Stimulated activated naive B cell treated with anti-CD40 and anti-IgM and Interleukin-4, amounts not matched to agents 10 μg/mL and 1 μg/mL and 100 μg/mL, for 72 hours (primary cell): Measurements from ENCODE around the gene TSSC4.

Experiments used
- ATAC-seq, 2 donors: fragments of 150-1000 bp; cut with Tn5 transposase; replicated peaks; 2 replicates each; pipeline ENCODE4 v1.10.0; 2021; ENCODE audit warnings: moderate library complexity in 1 of 2
- DNase-seq: peaks from one replicate; pipeline ENCODE4 v3.0.0; 2021
- H3K27ac Mint-ChIP-seq: one replicate; pipeline ENCODE4 v1.8.0; 2022; ENCODE audit warnings: mild to moderate bottlenecking, mixed read lengths
- H3K27me3 Mint-ChIP-seq, 2 donors: one replicate each; pipeline ENCODE4 v1.8.0; 2022; ENCODE audit warnings: mixed read lengths in 2 of 2
- H3K36me3 Mint-ChIP-seq, 2 donors: one replicate each; pipeline ENCODE4 v1.8.0; 2022; ENCODE audit warnings: mixed read lengths in 2 of 2, mild to moderate bottlenecking in 1 of 2
- H3K4me1 Mint-ChIP-seq, 2 donors: one replicate each; pipeline ENCODE4 v1.8.0; 2022; ENCODE audit warnings: mixed read lengths in 2 of 2, mild to moderate bottlenecking in 1 of 2
- H3K4me3 Mint-ChIP-seq, 2 donors: one replicate each; pipeline ENCODE4 v1.8.0; 2022; ENCODE audit warnings: mild to moderate bottlenecking in 2 of 2, mixed read lengths in 2 of 2, moderate library complexity in 1 of 2
- H3K9me3 Mint-ChIP-seq, 2 donors: one replicate each; pipeline ENCODE4 v1.8.0; 2022; ENCODE audit warnings: mixed read lengths in 2 of 2, mild to moderate bottlenecking in 1 of 2

The TSSC4 gene

DNA sequence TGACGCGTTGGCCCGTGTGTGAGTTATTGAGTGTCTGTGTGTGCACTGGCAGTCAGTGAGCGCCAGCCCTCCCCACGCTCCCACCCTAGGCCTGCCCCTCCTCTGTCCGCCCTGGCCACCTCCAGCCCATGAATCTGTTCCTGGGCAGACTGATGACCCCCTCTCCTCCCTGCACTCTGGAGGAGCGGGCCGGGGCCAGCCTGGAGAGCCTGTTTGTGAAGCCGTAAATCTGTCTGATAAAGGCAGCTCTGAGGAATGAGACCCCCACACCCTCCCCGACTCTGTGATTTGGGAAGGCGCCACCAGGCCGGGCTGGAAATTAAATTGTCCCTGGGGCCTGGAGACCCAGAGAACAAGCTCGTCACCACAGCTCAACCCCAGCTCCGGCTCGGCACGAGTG, 8.6 kb downstream of the TSSC4 start:
- no peak for ATAC-seq
- no peak for DNase-seq
- Mint-ChIP-seq H3K27me3 (peaks cover 0 to 6% of the 10 kb centered on the region in 2 donors), H3K4me1 (peaks cover 0 to 4% of the 10 kb centered on the region in 2 donors), H3K4me3 (no peak overlapping the region), H3K27ac (no peak overlapping the region), H3K9me3 (no peaks in the 10 kb centered on the region), H3K36me3 (peaks cover 6 to 8% of the 10 kb centered on the region in 2 donors)

DNA sequence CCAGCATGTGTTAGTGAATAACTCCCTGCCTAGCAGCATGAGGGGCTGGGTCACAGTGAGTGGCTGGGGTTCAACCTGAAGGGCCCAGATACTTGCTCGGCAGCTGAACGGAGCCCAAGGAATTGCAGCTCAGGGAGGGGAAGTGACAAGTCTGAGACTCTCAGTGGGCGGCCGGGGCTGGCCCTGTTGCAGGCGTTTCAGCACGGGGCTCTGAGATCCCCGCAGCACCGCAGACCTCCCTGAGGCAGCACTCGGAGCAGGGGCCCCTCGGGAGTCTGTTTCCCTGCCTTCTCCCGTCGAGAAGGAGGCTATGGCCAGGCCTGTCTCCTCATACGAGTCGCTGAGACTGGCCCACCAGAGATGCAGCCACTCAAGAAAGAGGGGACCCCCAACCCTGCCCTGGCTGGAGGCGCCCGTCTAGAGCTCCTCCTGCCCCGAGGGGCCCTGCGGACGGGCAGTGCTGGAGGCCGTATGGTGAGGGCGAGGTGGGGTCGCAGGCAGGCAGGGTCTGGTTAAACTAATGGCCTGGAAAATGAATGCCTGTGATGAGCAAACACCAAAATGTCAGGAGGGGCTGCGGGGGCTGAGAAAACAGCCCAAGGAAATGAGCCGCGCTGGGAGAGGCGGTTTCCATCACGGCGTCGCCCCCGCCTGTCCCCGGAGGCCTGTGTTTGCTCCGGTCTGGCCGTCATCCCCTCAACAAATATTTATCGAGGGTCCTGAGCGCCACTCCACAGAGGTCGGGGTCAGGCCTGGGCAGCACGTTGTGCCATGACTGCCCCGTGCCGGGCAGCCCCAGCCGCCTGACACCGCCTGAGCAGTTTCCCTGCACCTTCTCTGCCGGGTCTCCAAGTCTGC, 9.3 kb downstream of the TSSC4 start:
- DNase-seq (no peak), ATAC-seq (no peak)
- Mint-ChIP-seq H3K27ac (no peak overlapping the region), H3K9me3 (no peaks in the 10 kb centered on the region), H3K4me1 (peaks cover 0 to 4% of the 10 kb centered on the region in 2 donors), H3K36me3 (peaks cover 3 to 4% of the 10 kb centered on the region in 2 donors), H3K27me3 (peaks cover 0 to 6% of the 10 kb centered on the region in 2 donors), H3K4me3 (no peak overlapping the region)

DNA sequence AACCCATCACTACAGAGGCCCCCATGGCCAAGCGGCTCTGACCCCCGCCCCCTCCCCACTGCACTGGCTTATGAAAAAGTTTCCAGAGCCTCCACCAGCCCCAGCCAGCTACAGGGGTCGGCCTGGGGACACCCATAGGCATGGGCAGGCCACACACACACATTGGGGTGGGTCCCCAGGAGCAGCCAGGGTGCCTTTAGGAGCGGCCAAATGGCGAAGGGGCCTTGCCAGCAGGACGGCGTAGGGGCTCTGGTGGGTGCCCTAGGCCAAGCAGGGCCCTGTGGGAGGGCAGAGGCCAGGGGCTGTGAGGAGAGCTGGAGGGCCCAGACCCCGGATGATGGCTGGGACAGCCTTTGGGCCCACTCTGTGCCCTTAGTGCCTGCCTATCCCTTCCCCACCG, 10.1 kb downstream of the TSSC4 start:
- H3K36me3 Mint-ChIP-seq: peaks cover under 1% of the 10 kb centered on the region in 2 donors
- H3K27me3 Mint-ChIP-seq: peaks cover 0 to 6% of the 10 kb centered on the region in 2 donors
- no peak for DNase-seq
- no peaks in the 10 kb centered on the region for H3K9me3 Mint-ChIP-seq
- no peak overlapping the region for H3K27ac Mint-ChIP-seq
- no peaks in the 10 kb centered on the region for H3K4me1 Mint-ChIP-seq
- no peak for ATAC-seq
- no peak overlapping the region for H3K4me3 Mint-ChIP-seq

DNA sequence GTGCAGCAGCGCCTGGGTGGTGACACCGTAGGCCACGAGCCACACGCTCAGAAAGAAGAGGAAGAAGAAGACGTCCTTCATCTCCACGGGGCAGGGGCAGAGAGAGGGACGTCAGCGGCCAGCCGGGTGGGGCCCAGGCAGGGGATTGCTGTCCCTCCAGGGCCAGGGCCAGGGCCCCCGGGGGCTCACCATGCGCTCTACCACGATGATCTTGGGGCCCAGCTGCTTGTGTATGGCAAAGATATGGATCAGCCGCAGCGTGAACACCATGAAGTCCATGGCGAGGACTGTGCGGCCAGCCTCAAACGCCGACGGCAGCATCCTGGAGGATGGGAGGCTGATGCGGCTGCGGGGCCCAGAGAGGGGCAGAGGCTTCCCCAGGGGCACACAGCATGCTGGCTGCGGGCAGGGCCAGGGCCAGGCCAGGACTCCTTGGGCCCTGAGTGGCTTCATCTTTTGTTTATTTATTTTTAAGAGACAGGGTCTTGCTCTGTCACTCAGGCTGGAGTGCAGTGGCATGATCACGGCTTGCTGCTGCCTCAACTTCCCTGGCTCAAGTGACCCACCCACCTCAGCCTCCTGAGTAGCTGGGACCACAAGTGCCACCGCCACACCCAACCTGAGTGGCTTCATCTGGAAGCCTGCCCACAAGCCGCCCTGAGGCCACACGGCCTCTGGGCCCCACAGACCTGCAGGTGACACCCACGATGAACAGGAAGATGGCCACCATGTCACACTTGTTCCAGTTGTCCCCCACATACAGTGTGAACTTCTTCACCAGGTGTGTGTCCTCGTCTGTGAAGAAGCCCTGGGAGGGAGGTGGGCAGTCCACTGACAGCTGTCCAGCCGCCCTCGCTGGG, 11.1 kb downstream of the TSSC4 start:
- H3K27ac Mint-ChIP-seq: no peak overlapping the region
- no peak for ATAC-seq
- peaks cover 0 to 6% of the 10 kb centered on the region in 2 donors for H3K27me3 Mint-ChIP-seq

DNA sequence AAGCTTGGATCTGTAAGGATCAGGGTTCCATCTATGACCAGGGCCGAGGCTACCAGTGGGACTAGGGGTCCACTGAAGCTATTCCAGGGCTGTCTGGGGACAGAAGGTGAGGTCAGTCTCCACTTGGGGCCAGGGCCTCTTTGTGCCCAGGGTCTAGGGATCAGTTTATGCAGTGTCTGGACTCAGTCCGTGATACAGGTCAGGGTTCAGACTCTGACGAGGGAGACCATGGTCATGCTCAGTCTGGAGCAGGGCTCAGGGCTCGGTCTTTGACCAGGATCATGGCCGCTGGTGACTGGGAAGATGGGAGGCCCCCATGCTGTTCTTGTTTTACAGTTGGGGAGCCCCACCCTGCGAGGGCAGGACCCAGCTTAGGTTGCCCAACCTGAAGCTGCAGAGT, 11.8 kb downstream of the TSSC4 start:
- Mint-ChIP-seq H3K27me3 (peaks cover 0 to 6% of the 10 kb centered on the region in 2 donors), H3K4me3 (no peak overlapping the region), H3K9me3 (no peaks in the 10 kb centered on the region), H3K27ac (no peak overlapping the region), H3K36me3 (no peaks in the 10 kb centered on the region), H3K4me1 (no peaks in the 10 kb centered on the region)
- ATAC-seq (no peak), DNase-seq (no peak)

More for the DNA sequence above, 11.1 kb downstream of the TSSC4 start:
- Mint-ChIP-seq H3K4me3 (no peak overlapping the region), H3K4me1 (no peaks in the 10 kb centered on the region), H3K36me3 (no peaks in the 10 kb centered on the region), H3K9me3 (no peaks in the 10 kb centered on the region)
- no peak for DNase-seq

DNA sequence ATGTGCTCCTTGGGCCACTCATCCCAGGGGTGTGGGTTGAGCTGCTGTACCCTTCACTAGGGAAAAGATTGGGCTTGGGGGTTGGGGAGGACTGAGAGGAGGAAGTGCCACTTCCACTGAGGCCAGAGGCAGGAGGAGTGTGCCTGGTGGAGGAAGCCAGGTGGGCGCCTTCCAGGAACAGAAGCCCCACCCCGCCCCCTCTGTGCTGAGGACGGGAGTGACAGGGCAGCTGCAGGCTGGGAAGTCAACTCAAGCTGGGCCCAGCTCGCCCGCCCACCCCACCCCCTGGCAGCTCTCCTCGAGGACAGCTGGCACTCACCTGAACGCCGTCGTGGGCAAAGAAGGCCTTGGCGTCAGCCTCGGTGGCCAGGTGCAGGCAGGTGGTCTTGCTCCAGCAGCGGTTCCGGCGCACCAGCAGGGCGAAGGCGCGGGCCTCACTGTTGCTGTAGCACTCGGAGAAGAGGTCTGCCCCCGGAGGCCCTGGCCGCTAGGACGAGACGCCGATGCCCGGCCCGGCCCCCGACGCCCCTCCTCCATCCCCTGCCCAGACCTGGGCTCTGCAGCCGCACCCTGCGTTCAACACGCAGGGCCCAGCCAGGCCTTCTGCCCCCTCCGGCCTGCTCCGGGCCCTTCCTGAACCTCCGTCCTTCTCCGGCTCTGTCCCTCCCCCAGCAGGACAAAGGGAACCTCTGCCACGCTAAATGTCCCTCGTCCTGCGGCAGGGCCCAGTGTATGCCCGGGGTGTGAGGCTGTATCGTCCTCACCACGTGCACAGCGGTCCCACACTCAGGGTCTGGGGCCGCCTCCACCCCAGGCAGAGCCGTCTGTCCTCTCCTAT, 13.4 kb downstream of the TSSC4 start:
- Mint-ChIP-seq H3K4me1 (no peaks in the 10 kb centered on the region), H3K4me3 (no peak overlapping the region), H3K36me3 (no peaks in the 10 kb centered on the region), H3K27ac (no peak overlapping the region), H3K9me3 (no peaks in the 10 kb centered on the region), H3K27me3 (peaks cover 0 to 6% of the 10 kb centered on the region in 2 donors)
- no peak for ATAC-seq
- DNase-seq: no peak

DNA sequence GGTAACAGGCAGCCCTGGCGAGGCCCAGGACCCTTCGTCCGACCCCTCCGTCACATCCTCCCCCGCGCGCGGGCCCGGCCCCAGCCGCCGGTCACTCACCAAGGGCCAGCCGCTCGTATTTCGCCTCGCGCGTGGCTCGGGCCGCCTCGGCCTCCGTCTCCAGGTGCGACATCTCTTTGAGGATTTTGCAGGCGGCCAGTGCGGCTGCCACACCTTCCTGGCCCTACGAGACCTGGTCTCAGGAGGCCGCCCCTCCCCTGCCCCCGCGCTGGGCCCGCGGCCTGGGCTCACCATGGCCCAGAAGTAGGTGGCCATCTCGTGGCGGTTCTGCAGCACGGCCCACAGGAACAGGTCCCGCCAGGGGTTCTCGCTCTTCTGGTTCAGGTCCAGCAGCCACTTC, 14.1 kb downstream of the TSSC4 start:
- peaks cover 0 to under 1% of the 10 kb centered on the region in 2 donors for H3K4me1 Mint-ChIP-seq
- no peak overlapping the region for H3K27ac Mint-ChIP-seq
- no peak overlapping the region for H3K4me3 Mint-ChIP-seq
- no peak for ATAC-seq
- H3K9me3 Mint-ChIP-seq: no peaks in the 10 kb centered on the region
- H3K27me3 Mint-ChIP-seq: peaks cover 0 to 6% of the 10 kb centered on the region in 2 donors
- no peak for DNase-seq
- H3K36me3 Mint-ChIP-seq: no peaks in the 10 kb centered on the region

DNA sequence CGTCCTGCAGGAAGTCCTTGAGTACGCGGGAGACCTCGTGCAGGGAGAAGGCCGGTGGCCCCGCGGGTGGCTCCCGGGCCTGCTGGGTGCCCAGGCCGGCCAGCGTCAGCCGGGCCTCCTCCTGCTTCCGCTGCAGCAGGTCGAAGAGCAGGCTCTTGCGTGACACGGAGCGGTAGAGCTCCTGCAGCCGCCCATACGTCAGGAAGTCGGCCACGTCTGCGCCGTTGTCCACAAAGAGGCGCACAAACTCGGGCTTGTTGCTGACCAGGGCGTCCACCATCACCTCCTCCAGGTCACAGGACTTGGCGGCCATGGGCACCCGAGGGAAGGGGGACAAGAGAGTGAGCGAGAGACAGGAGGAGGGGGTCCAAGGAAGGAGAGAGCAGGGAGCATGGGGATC, 14.6 kb downstream of the TSSC4 start:
- Mint-ChIP-seq H3K27ac (peak overlapping the region; percentile 51), H3K4me3 (no peak overlapping the region)

DNA sequence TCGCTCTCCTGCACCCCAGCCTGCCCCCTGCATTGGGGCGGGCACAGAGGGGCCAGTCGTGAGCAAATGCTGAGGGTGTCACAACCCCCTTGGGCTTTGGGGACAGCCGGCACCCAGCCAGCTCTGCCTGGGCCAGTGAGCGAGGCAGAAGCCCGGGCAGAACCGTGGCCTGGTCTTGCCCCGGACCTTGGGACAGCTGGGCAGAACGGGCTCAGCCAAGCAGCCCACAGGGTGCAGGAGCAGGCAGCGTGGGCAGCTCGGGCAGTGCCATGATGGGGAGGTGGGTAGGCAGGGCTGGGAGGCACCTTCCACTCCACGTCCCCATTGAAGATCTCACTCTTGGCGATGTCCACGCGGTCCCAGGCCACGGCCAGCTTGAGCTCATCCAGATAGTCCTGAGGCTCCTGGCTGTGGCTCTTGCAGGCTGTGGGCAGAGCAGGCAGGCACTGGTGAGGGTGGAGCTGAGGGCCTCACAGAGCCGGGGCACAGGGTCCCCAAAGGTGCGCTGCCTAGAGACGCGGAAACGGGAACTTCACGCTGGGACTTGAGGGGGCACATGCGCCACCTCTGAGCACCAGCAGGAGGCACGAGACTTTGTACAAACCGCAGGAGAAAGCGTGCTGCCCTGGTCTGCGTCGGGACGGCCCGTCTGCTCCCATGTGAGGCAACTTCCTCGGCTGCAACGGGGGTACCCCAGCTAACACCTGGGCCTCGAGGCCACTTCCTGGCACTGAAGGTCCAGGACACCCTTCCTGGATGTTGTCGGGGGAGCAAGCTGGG, 15.2 kb downstream of the TSSC4 start:
- H3K27me3 Mint-ChIP-seq: peaks cover 0 to 6% of the 10 kb centered on the region in 2 donors
- H3K4me3 Mint-ChIP-seq: no peak overlapping the region
- no peaks in the 10 kb centered on the region for H3K9me3 Mint-ChIP-seq
- no peaks in the 10 kb centered on the region for H3K36me3 Mint-ChIP-seq
- no peak for DNase-seq
- H3K4me1 Mint-ChIP-seq: peaks cover 2 to 10% of the 10 kb centered on the region in 2 donors
- no peak for ATAC-seq
- H3K27ac Mint-ChIP-seq: no peak overlapping the region

More for the DNA sequence above, 14.6 kb downstream of the TSSC4 start:
- H3K36me3 Mint-ChIP-seq: no peaks in the 10 kb centered on the region
- peaks cover 0 to 5% of the 10 kb centered on the region in 2 donors for H3K4me1 Mint-ChIP-seq
- no peaks in the 10 kb centered on the region for H3K9me3 Mint-ChIP-seq
- ATAC-seq (no peak), DNase-seq (no peak)
- H3K27me3 Mint-ChIP-seq: peaks cover 0 to 6% of the 10 kb centered on the region in 2 donors

DNA sequence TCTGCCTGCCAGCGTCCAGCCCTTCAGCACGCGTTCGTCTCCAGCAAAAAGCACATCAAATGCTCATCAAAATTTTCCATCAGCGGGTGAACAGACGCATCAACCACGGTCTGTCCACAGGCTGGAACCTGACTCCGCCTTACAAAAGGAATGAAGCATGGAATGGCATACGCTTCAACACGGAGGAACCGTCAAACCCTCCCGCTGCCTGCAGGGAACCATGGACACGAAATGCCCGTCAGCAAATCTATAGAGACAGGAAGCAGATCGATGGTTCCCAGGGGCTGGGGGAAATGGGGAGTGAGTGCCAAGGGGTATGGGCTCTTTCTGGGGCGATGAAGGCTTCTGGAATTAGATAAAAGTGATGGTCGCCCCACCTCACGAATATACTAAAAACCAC, 16.2 kb downstream of the TSSC4 start:
- peaks cover 0 to 4% of the 10 kb centered on the region in 2 donors for H3K27me3 Mint-ChIP-seq
- H3K4me3 Mint-ChIP-seq: no peak overlapping the region
- peaks cover 2 to 11% of the 10 kb centered on the region in 2 donors for H3K4me1 Mint-ChIP-seq
- ATAC-seq (no peak), DNase-seq (no peak)
- no peaks in the 10 kb centered on the region for H3K9me3 Mint-ChIP-seq
- no peaks in the 10 kb centered on the region for H3K36me3 Mint-ChIP-seq
- H3K27ac Mint-ChIP-seq: no peak overlapping the region

DNA sequence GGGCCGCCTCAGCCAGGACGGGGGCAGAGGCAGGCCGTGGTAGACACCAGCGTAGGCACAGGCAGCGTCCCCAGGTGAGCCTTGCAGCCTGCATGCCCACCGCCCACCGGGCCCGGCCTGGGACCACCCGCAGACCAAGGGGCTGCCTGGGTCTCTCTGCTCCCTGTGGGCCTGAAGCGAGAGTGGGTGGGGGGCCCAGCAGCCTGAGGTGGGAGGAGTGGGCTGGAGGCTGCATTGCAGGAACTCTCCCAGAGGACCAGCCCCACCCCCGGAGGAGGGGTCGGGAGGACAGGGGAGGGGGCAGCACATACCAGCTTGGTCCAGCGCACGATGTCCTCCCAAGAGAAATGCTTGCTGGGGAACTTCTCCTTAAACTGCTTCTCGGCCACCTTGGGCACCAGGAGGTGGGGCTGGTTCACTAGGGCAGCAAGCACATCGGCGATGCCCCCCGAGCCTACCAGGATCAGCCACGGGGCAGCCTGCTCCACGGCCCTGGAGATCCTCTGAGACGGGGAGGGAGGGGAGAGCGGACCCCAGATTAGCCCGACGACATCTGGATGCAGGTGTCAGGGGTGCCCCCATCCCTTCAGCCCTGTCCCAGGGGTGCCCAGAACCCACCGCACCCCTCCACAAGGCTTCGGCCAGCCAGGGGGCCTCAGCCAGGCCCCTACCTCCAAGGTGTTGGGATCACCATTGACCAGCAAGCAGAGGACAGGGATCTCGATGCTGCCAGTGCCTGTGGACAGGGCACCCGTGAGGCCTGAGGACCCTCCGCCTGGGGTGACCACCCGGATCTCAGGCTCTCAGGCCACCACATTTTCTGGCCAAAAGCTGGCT, 17.5 kb downstream of the TSSC4 start:
- no peak for DNase-seq
- Mint-ChIP-seq H3K4me3 (no peak overlapping the region), H3K27me3 (peaks cover 0 to 4% of the 10 kb centered on the region in 2 donors), H3K36me3 (no peaks in the 10 kb centered on the region), H3K4me1 (peaks cover 2 to 11% of the 10 kb centered on the region in 2 donors), H3K27ac (no peak overlapping the region), H3K9me3 (no peaks in the 10 kb centered on the region)
- ATAC-seq: no peak

DNA sequence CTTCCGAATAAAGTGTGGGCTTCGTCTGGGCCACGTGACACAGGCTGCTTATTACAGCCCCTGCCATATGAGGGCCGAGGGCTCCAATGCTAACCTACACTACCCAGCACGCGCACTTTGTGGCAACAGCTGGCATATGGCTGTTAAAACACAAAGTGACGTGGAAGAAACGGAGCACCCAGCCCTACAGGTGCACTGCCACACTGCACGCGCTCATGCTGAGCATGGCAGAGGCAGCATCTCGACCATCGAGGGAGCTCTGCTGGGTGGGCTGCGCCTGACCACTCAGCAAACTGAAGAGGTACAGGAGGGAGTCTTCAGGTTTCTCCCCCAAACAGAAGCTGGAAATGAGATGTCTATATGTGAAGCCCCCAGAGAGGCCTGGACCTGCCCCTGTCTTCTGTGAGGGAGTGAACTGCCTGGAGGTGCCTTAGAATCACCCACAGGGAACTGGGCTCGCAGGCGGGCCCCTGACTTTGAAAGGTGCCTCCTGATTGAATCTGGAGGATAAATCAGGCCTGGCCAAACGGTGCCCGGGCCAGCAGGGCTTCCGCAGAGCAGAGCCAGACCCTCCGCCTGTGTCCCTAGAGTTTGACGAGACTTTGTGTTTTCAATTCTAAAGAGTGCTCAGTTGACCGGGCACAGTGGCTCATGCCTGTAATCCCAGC, 18.3 kb downstream of the TSSC4 start:
- no peaks in the 10 kb centered on the region for H3K9me3 Mint-ChIP-seq
- ATAC-seq (no peak), DNase-seq (no peak)
- H3K27ac Mint-ChIP-seq: no peak overlapping the region
- H3K4me1 Mint-ChIP-seq: peaks cover 2 to 11% of the 10 kb centered on the region in 2 donors
- H3K4me3 Mint-ChIP-seq: no peak overlapping the region
- no peaks in the 10 kb centered on the region for H3K36me3 Mint-ChIP-seq
- H3K27me3 Mint-ChIP-seq: peaks cover 0 to 6% of the 10 kb centered on the region in 2 donors
